ENCODE measurements around the gene GNL1.

- no peak for TF ChIP-seq YY1 (IDR thresholded peaks at IDR 0.05; ENCODE audit: insufficient read depth, insufficient read length)
- no peak for TF ChIP-seq ZNF274 (IDR thresholded peaks at IDR 0.05; ENCODE audit: low read depth, low read length)
Observed at GRCh38 chr6:30543821-30544220, 12.5 kb downstream of the GNL1 start.
